Psoas muscle (tissue), 8 donors: Measurements from ENCODE around the gene JMJD7. TPM values are rescaled to one million over a fixed set of nuclear protein-coding genes. Genes with fewer than 3 reads are reported as not detected.

ENCODE experiments used
- ATAC-seq, 4 donors: fragments of 200-7000 bp; cut with Tn5 transposase; one replicate each; pipeline ENCODE4 v1.9.1; 2020; ENCODE audit warnings: moderate library complexity in 3 of 4, mild to moderate bottlenecking in 2 of 4
- DNase-seq, 2 donors: peaks; one replicate each; pipeline ENCODE4 v3.0.0-alpha.2; 2020
- H3K27ac ChIP-seq: fragments of 200-600 bp; one replicate; pipeline ENCODE4 v1.8.0; 2022
- H3K27me3 ChIP-seq, 3 donors: fragments of 200-600 bp in 1 of 3; one replicate each; pipeline versions ENCODE4 v1.6.1 to v1.8.0; 2013 to 2022; ENCODE audit warnings: low read length in 2 of 3, mild to moderate bottlenecking in 2 of 3, moderate library complexity in 1 of 3; ENCODE audit not compliant: insufficient read depth in 3 of 3
- H3K36me3 ChIP-seq, 2 donors: fragments of 200-600 bp in 1 of 2; one replicate each; pipeline versions ENCODE4 v1.6.1 to v1.8.0; 2013 to 2022; ENCODE audit warnings: low read depth in 1 of 2, mild to moderate bottlenecking in 1 of 2, moderate library complexity in 1 of 2; ENCODE audit not compliant: insufficient read depth in 1 of 2
- H3K4me1 ChIP-seq: fragments of 200-600 bp; one replicate; pipeline ENCODE4 v1.8.0; 2022
- H3K4me3 ChIP-seq: fragments of 200-600 bp; one replicate; pipeline ENCODE4 v1.8.0; 2022; ENCODE audit warnings: mild to moderate bottlenecking
- H3K9me3 ChIP-seq: fragments of 200-600 bp; one replicate; pipeline ENCODE4 v1.8.0; 2022
- WGBS, 3 donors: extraction: QIAGEN DNeasy Blood & Tissue Kit; methylation state at CpG; one replicate each; pipeline versions ENCODE4 v1.1.6 to v1.1.7; 2013; 5-methylcytosine and 5-hydroxymethylcytosine counted together
- intact Hi-C, 2 donors: fragments of 100-400 bp; cut with DNase I; formaldehyde crosslinking; loops; one replicate each; pipeline versions ENCODE4 v1.11.0 to v1.14.2; 2022
- polyA plus RNA-seq, 3 donors: library from polyadenylated mRNA; stranded (reverse); fragments of 200-250 nt; gene quantifications; one replicate each; pipeline ENCODE4 v1.2.3, GENCODE V29; 2013
- total RNA-seq, 4 donors: library from RNA; stranded (reverse); fragmentation: NEBNext Ultra II Directional in 2 of 4; extraction: Animal tissue kit (Norgen Biotek cat#: 25700) in 2 of 4; gene quantifications; one replicate each; pipeline versions ENCODE4 v1.2.1 to v1.2.4, GENCODE V29; 2021 to 2023
- TF ChIP-seq, protein P1 (sequence below): fragments of 200-600 bp; IDR thresholded peaks from one replicate; pipeline ENCODE4 v1.8.0; 2022; ENCODE audit warnings: antibody characterized with exemption
- donor health status: healthy with polysubstance abuse.
- donor health status: DM: no; HTN: no; CAD: no; lungs with moderate emphysema.
- donor health status: Bipolar disorder and iron deficiency.
- donor health status: healthy.
- donor health status: DM: yes; HTN: yes; CAD: no.
- donor health status: DM: no; HTN: no; CAD: no.
- donor health status: DM: no; HTN: no; CAD: no.
- donor health status: DM: yes; HTN: yes; CAD: no.

Gene JMJD7
- total and polyA plus RNA-seq, 7 donors: 4.4 to 8.0 (median 6.4) TPM

DNA sequence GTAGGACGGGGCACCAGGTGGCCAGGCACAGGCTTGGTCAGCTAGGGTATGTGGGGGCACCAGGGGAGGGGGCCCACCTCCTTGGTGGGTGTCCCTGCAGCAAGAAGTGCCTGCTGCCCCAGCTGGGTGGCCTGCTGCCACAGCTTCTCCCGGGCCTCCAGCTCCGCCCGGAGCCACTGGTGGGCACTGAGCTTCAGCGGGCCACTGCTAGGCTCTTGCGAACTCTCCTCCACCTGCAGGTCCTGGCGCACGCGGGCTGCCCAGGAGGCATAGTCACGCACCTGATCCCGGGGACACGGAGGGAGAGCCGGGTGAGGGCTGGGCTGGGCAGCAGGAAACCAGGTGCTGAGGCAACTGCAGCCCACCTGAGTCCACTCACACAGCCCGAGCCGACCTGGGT lies 40.4 kb downstream of the JMJD7 start:
- no peaks in the 10 kb centered on the region for H3K27me3 ChIP-seq
- intact Hi-C loops: no loop called here
- DNase-seq: no peak
- H3K36me3 ChIP-seq: no peaks in the 10 kb centered on the region
- no peak overlapping the region for H3K4me3 ChIP-seq
- no peak for ATAC-seq
- no peaks in the 10 kb centered on the region for H3K4me1 ChIP-seq
- 91 to 94% (median 93%) methylated on average over 14 to 15 of the region's 15 CpGs for WGBS, 3 donors
- no peak overlapping the region for H3K27ac ChIP-seq
- no peaks in the 10 kb centered on the region for H3K9me3 ChIP-seq
- TF ChIP-seq, protein P1, sequence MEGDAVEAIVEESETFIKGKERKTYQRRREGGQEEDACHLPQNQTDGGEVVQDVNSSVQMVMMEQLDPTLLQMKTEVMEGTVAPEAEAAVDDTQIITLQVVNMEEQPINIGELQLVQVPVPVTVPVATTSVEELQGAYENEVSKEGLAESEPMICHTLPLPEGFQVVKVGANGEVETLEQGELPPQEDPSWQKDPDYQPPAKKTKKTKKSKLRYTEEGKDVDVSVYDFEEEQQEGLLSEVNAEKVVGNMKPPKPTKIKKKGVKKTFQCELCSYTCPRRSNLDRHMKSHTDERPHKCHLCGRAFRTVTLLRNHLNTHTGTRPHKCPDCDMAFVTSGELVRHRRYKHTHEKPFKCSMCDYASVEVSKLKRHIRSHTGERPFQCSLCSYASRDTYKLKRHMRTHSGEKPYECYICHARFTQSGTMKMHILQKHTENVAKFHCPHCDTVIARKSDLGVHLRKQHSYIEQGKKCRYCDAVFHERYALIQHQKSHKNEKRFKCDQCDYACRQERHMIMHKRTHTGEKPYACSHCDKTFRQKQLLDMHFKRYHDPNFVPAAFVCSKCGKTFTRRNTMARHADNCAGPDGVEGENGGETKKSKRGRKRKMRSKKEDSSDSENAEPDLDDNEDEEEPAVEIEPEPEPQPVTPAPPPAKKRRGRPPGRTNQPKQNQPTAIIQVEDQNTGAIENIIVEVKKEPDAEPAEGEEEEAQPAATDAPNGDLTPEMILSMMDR: no peak

GRCh38 chr15:41869770-41870688 lies 42.1 kb downstream of the JMJD7 start:
- TF ChIP-seq, protein P1: no peak
- 73 to 83% (median 76%) methylated on average over 38 to 42 of the region's 42 CpGs for WGBS, 3 donors
- Histone ChIP-seq H3K27ac (no peak overlapping the region), H3K9me3 (no peaks in the 10 kb centered on the region), H3K4me3 (no peak overlapping the region), H3K4me1 (no peaks in the 10 kb centered on the region), H3K27me3 (no peaks in the 10 kb centered on the region), H3K36me3 (no peaks in the 10 kb centered on the region)
- DNase-seq (no peak), ATAC-seq (no peak)
- intact Hi-C loops: no loop called here

- intact Hi-C loops: no loop called here
- Histone ChIP-seq H3K4me1 (no peaks in the 10 kb centered on the region), H3K27ac (no peak overlapping the region), H3K27me3 (no peaks in the 10 kb centered on the region), H3K9me3 (no peaks in the 10 kb centered on the region), H3K36me3 (no peaks in the 10 kb centered on the region), H3K4me3 (no peak overlapping the region)
- TF ChIP-seq, protein P1: no peak
- DNase-seq: no peak
- no peak for ATAC-seq
- 68 to 73% (median 70%) methylated on average over 9 of the region's 9 CpGs for WGBS, 3 donors
These were observed 42.8 kb downstream of the JMJD7 start for GRCh38 chr15:41870689-41871081.

GRCh38 chr15:41871175-41871905 lies 43.4 kb downstream of the JMJD7 start:
- no peaks in the 10 kb centered on the region for H3K4me1 ChIP-seq
- ATAC-seq (no peak), DNase-seq (no peak)
- WGBS, 3 donors: 84 to 90% (median 90%) methylated on average over 18 to 19 of the region's 19 CpGs
- TF ChIP-seq, protein P1: no peak
- no peaks in the 10 kb centered on the region for H3K27me3 ChIP-seq
- H3K27ac ChIP-seq: no peak overlapping the region
- H3K9me3 ChIP-seq: no peaks in the 10 kb centered on the region
- H3K4me3 ChIP-seq: no peak overlapping the region
- no peaks in the 10 kb centered on the region for H3K36me3 ChIP-seq
- intact Hi-C loops: no loop called here
